Endodermal cell (in vitro differentiated cells): ENCODE results near the gene SOX5. TPM values are rescaled to one million over a fixed set of nuclear protein-coding genes. Genes with fewer than 3 reads are reported as not detected.

Experiments used
- DNase-seq: peaks from one replicate; pipeline ENCODE4 v3.0.0-alpha.2; 2017
- H3K27ac ChIP-seq: 2 replicates; pipeline ENCODE4 v1.5.1; 2013; ENCODE audit warnings: mild to moderate bottlenecking, low read depth, low read length, moderate library complexity
- H3K27me3 ChIP-seq: 2 replicates; pipeline ENCODE4 v1.6.1; 2013; ENCODE audit warnings: mild to moderate bottlenecking, low read length, moderate library complexity; ENCODE audit not compliant: insufficient read depth, control insufficient read depth, poor library complexity, severe bottlenecking
- H3K36me3 ChIP-seq: 2 replicates; pipeline ENCODE4 v1.7.0; 2013; ENCODE audit warnings: mild to moderate bottlenecking, low read length, moderate library complexity; ENCODE audit not compliant: control insufficient read depth, insufficient read depth
- H3K4me1 ChIP-seq: one replicate; pipeline ENCODE4 v1.7.0; 2013; ENCODE audit warnings: low read length; ENCODE audit not compliant: control insufficient read depth, insufficient read depth
- H3K4me3 ChIP-seq: 2 replicates; pipeline ENCODE4 v1.5.1; 2013; ENCODE audit warnings: mild to moderate bottlenecking, low read length, moderate library complexity
- H3K9ac ChIP-seq: 2 replicates; pipeline ENCODE4 v1.6.1; 2013; ENCODE audit warnings: mild to moderate bottlenecking, low read length, moderate library complexity; ENCODE audit not compliant: poor library complexity, severe bottlenecking; ENCODE audit errors: extremely low read depth
- H3K9me3 ChIP-seq: 2 replicates; pipeline ENCODE4 v1.6.1; 2013; ENCODE audit warnings: mild to moderate bottlenecking, low read length, moderate library complexity; ENCODE audit not compliant: control insufficient read depth
- H3K27ac Mint-ChIP-seq: 2 replicates; pipeline ENCODE4 v1.8.0; 2020; ENCODE audit warnings: mixed read lengths
- H3K27me3 Mint-ChIP-seq: 2 replicates; pipeline ENCODE4 v1.8.0; 2021; ENCODE audit warnings: mild to moderate bottlenecking, mixed read lengths; ENCODE audit not compliant: insufficient read depth
- H3K36me3 Mint-ChIP-seq: 2 replicates; pipeline ENCODE4 v1.8.0; 2020; ENCODE audit warnings: low read depth, mixed read lengths
- H3K4me1 Mint-ChIP-seq: 2 replicates; pipeline ENCODE4 v1.8.0; 2020; ENCODE audit warnings: mixed read lengths
- H3K4me3 Mint-ChIP-seq: 2 replicates; pipeline ENCODE4 v1.8.0; 2020; ENCODE audit warnings: mild to moderate bottlenecking, moderate library complexity, mixed read lengths
- H3K9me3 Mint-ChIP-seq: 2 replicates; pipeline ENCODE4 v1.8.0; 2020; ENCODE audit warnings: mild to moderate bottlenecking, mixed read lengths
- WGBS, 2 experiments: methylation state at CpG; one replicate each; pipeline versions ENCODE4 v1.1.5 to v1.1.7; 2013; ENCODE audit warnings: missing lambda C conversion rate in 2 of 2, mixed read lengths in 1 of 2; ENCODE audit not compliant: insufficient coverage in 1 of 2, insufficient read length in 1 of 2; 5-methylcytosine and 5-hydroxymethylcytosine counted together
- long read RNA-seq, 4 experiments: library from polyadenylated mRNA in 2 of 4; library from RNA in 1 of 4; library from capped mRNA in 1 of 4; stranded (forward) in 3 of 4; unstranded in 1 of 4; transcript quantifications; one replicate each; pipeline ENCODE4 v2.0.0, GENCODE V29; 2020 to 2021; ENCODE audit warnings: inconsistent platforms in 1 of 4
- polyA plus RNA-seq, 2 experiments: library from polyadenylated mRNA; stranded (reverse); fragments of 50-300 nt; gene quantifications; one replicate each; pipeline ENCODE4 v1.2.3, GENCODE V29; 2013
- total RNA-seq, 2 donors: library from RNA; stranded (reverse); fragmentation: NEBNext Ultra II Directional in 1 of 2; extraction: Animal tissue kit (Norgen Biotek cat#: 25700) in 1 of 2; gene quantifications; 2 replicates in 1 of 2; 3 replicates in 1 of 2; pipeline ENCODE4 v1.2.1, GENCODE V29; 2021
- TF ChIP-seq, protein P1 (sequence below): fragments of 200-600 bp; sonication (generic); conservative IDR thresholded peaks from 2 replicates; pipeline ENCODE4 v1.5.0; 2021; ENCODE audit warnings: antibody characterized with exemption, mild to moderate bottlenecking

Gene SOX5
- total RNA-seq: 10 to 100 TPM in 1 of 2 donors, 1 to 10 TPM in 1; 6.8 to 30.7 TPM
- polyA plus RNA-seq (2013, experiment 1 of 2): 17.8 TPM
- 19.7 TPM for polyA plus RNA-seq (2013, experiment 2 of 2)
- long read RNA-seq, experiment 1: 0 reads
- long read RNA-seq, experiment 2, full-length matches to known transcripts: 2 of 13 reads
- long read RNA-seq, experiment 2, partial matches to known transcripts: 1 of 13 reads
- long read RNA-seq, experiment 2, other reads (novel, unspliced or antisense): 10 of 13 reads
- long read RNA-seq, experiment 3, partial matches to known transcripts: 5 of 18 reads
- long read RNA-seq, experiment 3, other reads (novel, unspliced or antisense): 13 of 18 reads
- long read RNA-seq, experiment 4, partial matches to known transcripts: 0 of 1 reads
- long read RNA-seq, experiment 4, other reads (novel, unspliced or antisense): 1 of 1 reads

DNA sequence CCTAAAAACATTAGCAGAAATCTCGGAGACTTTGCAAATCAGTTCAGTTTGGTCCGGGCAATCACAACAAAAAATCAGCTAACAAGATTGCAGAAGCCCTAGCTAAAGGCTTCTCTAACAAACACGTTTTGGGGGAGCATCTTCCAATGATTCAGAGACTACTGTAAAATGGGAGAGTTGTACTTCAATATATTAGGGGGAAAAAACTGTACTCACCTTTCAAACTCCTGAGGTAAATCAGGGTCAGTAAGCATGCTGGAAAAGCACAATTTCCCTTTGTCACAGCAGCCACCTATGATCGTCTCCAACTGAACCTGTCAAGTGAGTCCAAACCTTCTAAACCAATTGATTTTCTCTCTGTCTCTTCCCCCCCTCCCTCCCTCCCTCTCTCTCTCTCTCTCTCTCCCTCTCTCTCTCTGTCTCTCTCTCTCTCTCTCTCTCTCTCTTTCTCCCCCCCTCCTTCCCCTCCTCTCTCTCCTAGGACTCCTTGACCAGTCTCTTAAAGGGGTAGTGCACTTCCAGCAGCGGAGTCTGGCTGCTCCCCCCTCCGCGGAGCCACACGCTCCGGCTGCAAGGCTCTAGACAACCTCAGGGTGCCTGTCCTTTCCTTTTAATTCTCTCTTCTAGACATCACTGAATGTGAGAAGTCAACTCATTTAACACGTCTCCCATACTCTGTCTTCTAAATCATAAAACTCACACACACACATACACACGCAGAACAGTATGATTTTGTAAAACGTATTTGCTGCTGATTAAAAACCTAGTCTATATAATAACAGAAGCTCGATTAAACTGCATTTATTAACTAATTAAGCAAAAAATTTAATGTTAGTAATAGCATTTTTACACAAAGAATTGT is at the start of gene SOX5:
TSS of gene SOX5 (minus strand) at position 323 of the 862 bp plus-strand sequence. CDS start at position 254, 69 bp downstream.
- Mint-ChIP-seq H3K27ac (no peak within 1 kb of the TSS), H3K4me1 (peaks cover 18% of the 10 kb centered on the region), H3K4me3 (no peak within 1 kb of the TSS), H3K36me3 (no peaks in the 10 kb centered on the region), H3K9me3 (no peaks in the 10 kb centered on the region), H3K27me3 (no peaks in the 10 kb centered on the region)
- Histone ChIP-seq H3K9ac (peak within 1 kb of the TSS; percentile 21), H3K4me3 (peak within 1 kb of the TSS; percentile 85), H3K36me3 (no peaks in the 10 kb centered on the region), H3K27ac (peak within 1 kb of the TSS; percentile 77), H3K27me3 (no peaks in the 10 kb centered on the region), H3K4me1 (peaks cover 3% of the 10 kb centered on the region), H3K9me3 (no peaks in the 10 kb centered on the region)
- WGBS, 2 experiments: 5 to 10% methylated on average over 8 to 10 of the region's 13 CpGs
- peak; percentile 85 for DNase-seq
- TF ChIP-seq, protein P1, sequence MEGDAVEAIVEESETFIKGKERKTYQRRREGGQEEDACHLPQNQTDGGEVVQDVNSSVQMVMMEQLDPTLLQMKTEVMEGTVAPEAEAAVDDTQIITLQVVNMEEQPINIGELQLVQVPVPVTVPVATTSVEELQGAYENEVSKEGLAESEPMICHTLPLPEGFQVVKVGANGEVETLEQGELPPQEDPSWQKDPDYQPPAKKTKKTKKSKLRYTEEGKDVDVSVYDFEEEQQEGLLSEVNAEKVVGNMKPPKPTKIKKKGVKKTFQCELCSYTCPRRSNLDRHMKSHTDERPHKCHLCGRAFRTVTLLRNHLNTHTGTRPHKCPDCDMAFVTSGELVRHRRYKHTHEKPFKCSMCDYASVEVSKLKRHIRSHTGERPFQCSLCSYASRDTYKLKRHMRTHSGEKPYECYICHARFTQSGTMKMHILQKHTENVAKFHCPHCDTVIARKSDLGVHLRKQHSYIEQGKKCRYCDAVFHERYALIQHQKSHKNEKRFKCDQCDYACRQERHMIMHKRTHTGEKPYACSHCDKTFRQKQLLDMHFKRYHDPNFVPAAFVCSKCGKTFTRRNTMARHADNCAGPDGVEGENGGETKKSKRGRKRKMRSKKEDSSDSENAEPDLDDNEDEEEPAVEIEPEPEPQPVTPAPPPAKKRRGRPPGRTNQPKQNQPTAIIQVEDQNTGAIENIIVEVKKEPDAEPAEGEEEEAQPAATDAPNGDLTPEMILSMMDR: no peak

DNA sequence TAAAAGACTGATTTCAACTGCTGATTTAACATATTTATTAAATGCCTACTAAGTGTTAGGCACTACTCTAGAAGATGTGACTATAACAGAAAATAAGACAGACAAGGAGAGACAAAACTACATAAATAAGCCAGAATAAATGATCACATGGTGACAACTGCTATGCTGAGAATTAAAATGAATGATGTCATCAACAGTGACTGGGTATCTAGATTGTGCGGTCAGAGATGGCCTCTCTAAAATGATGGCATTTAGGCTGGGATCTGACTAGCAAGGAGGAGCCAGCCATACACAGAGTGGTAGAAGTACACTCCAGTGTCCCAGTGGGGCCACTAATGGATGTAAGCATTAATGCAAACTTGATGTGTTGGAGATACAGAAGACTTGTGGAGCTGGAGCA is 37.6 kb upstream of the SOX5 start:
- Histone ChIP-seq H3K36me3 (no peaks in the 10 kb centered on the region), H3K9me3 (no peaks in the 10 kb centered on the region), H3K4me1 (no peaks in the 10 kb centered on the region), H3K27ac (no peak overlapping the region), H3K9ac (no peak overlapping the region), H3K27me3 (no peaks in the 10 kb centered on the region), H3K4me3 (no peak overlapping the region)
- H3K4me1 Mint-ChIP-seq: no peaks in the 10 kb centered on the region
- H3K27me3 Mint-ChIP-seq: no peaks in the 10 kb centered on the region
- DNase-seq: no peak
- H3K9me3 Mint-ChIP-seq: no peaks in the 10 kb centered on the region
- 98 to 100% methylated on average over 1 of the region's 1 CpG for WGBS, 2 experiments
- H3K36me3 Mint-ChIP-seq: no peaks in the 10 kb centered on the region
- TF ChIP-seq, protein P1: no peak
- no peak overlapping the region for H3K27ac Mint-ChIP-seq
- no peak overlapping the region for H3K4me3 Mint-ChIP-seq

DNA sequence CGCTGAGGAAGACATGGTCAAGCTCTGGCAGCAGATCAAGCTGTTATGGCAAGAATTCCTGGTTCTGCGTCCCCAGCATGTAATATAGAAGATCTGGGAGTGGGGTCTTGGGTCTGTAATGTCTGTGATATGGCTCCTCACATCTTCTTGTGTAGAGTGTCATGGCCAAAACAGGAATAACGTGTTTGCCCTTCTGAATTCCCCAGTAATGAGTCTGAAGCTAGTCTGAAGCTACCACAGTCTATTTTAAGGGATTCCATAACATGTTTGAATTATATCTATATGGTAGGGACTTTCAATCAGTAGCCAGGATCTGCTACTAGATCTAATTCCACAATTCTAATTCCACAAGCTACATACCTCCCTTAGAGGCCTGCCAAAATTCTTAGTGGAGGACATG is 31.4 kb upstream of the SOX5 start:
- Histone ChIP-seq H3K9ac (no peak overlapping the region), H3K4me3 (no peak overlapping the region), H3K27ac (no peak overlapping the region), H3K27me3 (no peaks in the 10 kb centered on the region), H3K4me1 (no peaks in the 10 kb centered on the region), H3K36me3 (no peaks in the 10 kb centered on the region), H3K9me3 (no peaks in the 10 kb centered on the region)
- TF ChIP-seq, protein P1: no peak
- Mint-ChIP-seq H3K4me3 (no peak overlapping the region), H3K36me3 (no peaks in the 10 kb centered on the region), H3K9me3 (no peaks in the 10 kb centered on the region), H3K4me1 (peaks cover 3% of the 10 kb centered on the region), H3K27ac (no peak overlapping the region), H3K27me3 (peaks cover 1% of the 10 kb centered on the region)
- WGBS, 2 experiments: 80 to 90% methylated on average over 2 to 3 of the region's 3 CpGs
- DNase-seq: no peak
